ENCODE measurements around the gene SVEP1.

DNA sequence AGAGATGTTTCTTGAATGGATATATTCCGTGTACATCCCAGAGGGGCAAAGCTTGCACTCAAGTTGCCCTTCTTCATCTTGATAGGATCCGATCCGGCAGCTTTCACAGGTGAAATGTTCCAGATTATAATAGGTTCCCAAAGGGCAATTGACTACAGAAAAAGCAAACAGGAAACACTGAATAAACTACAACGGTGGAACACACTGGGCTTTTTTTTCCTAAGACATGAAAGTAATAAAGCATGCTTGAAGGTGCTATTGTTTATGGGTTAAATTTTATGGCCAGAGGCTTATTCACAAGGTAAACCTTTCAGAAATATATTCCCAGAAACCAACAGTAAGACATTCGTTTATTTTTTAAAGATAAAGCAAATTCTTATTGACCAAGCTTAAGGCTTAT lies 110.6 kb downstream of the SVEP1 start:
- TF ChIP-seq, protein P1, sequence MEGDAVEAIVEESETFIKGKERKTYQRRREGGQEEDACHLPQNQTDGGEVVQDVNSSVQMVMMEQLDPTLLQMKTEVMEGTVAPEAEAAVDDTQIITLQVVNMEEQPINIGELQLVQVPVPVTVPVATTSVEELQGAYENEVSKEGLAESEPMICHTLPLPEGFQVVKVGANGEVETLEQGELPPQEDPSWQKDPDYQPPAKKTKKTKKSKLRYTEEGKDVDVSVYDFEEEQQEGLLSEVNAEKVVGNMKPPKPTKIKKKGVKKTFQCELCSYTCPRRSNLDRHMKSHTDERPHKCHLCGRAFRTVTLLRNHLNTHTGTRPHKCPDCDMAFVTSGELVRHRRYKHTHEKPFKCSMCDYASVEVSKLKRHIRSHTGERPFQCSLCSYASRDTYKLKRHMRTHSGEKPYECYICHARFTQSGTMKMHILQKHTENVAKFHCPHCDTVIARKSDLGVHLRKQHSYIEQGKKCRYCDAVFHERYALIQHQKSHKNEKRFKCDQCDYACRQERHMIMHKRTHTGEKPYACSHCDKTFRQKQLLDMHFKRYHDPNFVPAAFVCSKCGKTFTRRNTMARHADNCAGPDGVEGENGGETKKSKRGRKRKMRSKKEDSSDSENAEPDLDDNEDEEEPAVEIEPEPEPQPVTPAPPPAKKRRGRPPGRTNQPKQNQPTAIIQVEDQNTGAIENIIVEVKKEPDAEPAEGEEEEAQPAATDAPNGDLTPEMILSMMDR (optimal IDR thresholded peaks at IDR 0.05 in 1 of 3, IDR thresholded peaks at IDR 0.05 in 1 of 3, conservative IDR thresholded peaks at IDR 0.05 in 1 of 3; ENCODE audit: extremely low read depth in 1 of 3, insufficient read depth in 2 of 3, low read length in 3 of 3), result no peak
- no peak for TF ChIP-seq EZH2 (IDR thresholded peaks at IDR 0.05; ENCODE audit: low read length)

Measured in keratinocyte (primary cell).